Measurements from ENCODE around the gene MYO6. TPM values are rescaled to one million over a fixed set of nuclear protein-coding genes. Genes with fewer than 3 reads are reported as not detected.

MYO6 gene
- total RNA-seq, 1 experiment from 2014 or later = 44.1 TPM

DNA sequence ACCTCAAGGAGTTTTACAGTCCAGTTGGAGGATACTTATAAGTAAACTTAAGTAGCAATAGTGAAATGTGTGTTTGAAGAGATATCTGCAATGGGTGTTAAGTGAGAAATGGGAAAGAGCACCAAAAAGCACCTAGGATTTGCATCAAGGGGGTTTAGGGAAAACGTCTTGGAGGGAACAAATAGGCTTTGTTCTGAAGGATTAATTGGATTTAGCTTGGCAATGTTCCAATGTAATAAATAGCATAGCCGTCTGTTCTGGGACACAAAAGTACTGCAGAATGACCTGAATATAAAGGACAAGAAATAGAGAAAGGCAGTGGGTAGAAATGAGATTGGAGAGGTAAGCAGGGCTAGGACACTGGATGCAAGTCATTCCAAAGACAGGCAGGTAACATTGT, 2.8 kb upstream of the MYO6 start:
- H3K36me3 ChIP-seq (ENCODE audit: control insufficient read depth in 1 of 2, insufficient read depth in 2 of 2, low read length in 2 of 2) = no peaks in the 10 kb centered on the region
- ATAC-seq (no peak), DNase-seq (ENCODE audit: low read depth, low spot score) (no peak)
- no peak overlapping the region for H3K4me3 ChIP-seq (replicated peaks in 1 of 2; ENCODE audit: low read depth in 1 of 2, low read length in 2 of 2)
- ChIA-PET RAD21 (ENCODE audit: low non-redundant PET in 1 of 2, low total read pairs in 2 of 2, uncharacterized antibody in 2 of 2, unreplicated experiment in 2 of 2) (no interaction called here), CTCF (no interaction called here), POLR2A (no interaction called here)
- H3K4me1 ChIP-seq (ENCODE audit: control insufficient read depth in 1 of 2, insufficient read depth in 2 of 2, low read length in 2 of 2) = peaks cover 29 to 37% of the 10 kb centered on the region in 2 experiments
- BruUV-seq (replicated peaks) = no TSS peak
- TF ChIP-seq, protein P1, sequence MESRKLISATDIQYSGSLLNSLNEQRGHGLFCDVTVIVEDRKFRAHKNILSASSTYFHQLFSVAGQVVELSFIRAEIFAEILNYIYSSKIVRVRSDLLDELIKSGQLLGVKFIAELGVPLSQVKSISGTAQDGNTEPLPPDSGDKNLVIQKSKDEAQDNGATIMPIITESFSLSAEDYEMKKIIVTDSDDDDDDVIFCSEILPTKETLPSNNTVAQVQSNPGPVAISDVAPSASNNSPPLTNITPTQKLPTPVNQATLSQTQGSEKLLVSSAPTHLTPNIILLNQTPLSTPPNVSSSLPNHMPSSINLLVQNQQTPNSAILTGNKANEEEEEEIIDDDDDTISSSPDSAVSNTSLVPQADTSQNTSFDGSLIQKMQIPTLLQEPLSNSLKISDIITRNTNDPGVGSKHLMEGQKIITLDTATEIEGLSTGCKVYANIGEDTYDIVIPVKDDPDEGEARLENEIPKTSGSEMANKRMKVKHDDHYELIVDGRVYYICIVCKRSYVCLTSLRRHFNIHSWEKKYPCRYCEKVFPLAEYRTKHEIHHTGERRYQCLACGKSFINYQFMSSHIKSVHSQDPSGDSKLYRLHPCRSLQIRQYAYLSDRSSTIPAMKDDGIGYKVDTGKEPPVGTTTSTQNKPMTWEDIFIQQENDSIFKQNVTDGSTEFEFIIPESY (IDR thresholded peaks at IDR 0.05; ENCODE audit: extremely low read depth, insufficient replicate concordance, low read length) = no peak
- no peak for TF ChIP-seq POLR2A (IDR thresholded peaks at IDR 0.05; ENCODE audit: borderline replicate concordance, extremely low read depth, insufficient read depth, insufficient read length)
- no peak for TF ChIP-seq YY1 (IDR thresholded peaks at IDR 0.05; ENCODE audit: extremely low read depth, insufficient replicate concordance, low read depth, low read length)
- no peak for TF ChIP-seq ELF1 (IDR thresholded peaks at IDR 0.05; ENCODE audit: borderline replicate concordance, low read depth)
- TF ChIP-seq EZH2 (IDR thresholded peaks at IDR 0.05) = no peak
- TF ChIP-seq MAX (IDR thresholded peaks at IDR 0.05) = no peak
- TF ChIP-seq SRF (IDR thresholded peaks at IDR 0.05; ENCODE audit: low read depth) = no peak
- no peak for TF ChIP-seq ZNF274 (IDR thresholded peaks at IDR 0.05; ENCODE audit: low read depth, low read length)
- TF ChIP-seq ZFX (IDR thresholded peaks at IDR 0.05) = no peak
- TF ChIP-seq TCF7L2 (IDR thresholded peaks at IDR 0.05; ENCODE audit: borderline replicate concordance, extremely low read depth, insufficient read depth, insufficient read length) = no peak
- no peaks in the 10 kb centered on the region for H4K20me1 ChIP-seq (ENCODE audit: insufficient read depth)
- H3K9ac ChIP-seq (ENCODE audit: low read length) = no peak overlapping the region
- H3K4me2 ChIP-seq (ENCODE audit: low read length) = 0 out of 2 replicates have a peak overlapping the region, but pooled peaks have one; percentile 4
- H3K27ac ChIP-seq (ENCODE audit: low read depth, low read length) = no peak overlapping the region
- intact Hi-C loops (cut with micrococcal nuclease) = no loop called here
- no peak overlapping the region for H2AFZ ChIP-seq (ENCODE audit: low read depth, low read length, poor library complexity, severe bottlenecking)
- H3K9me2 ChIP-seq (ENCODE audit: insufficient read depth) = no peaks in the 10 kb centered on the region
- peaks cover 18% of the 10 kb centered on the region for H3K79me2 ChIP-seq (ENCODE audit: insufficient read depth, low read length)
- no peaks in the 10 kb centered on the region for H3K27me3 ChIP-seq (ENCODE audit: insufficient read depth, low read length)
- no peaks in the 10 kb centered on the region for H3K9me3 ChIP-seq (ENCODE audit: control insufficient read depth in 1 of 2, insufficient read depth in 1 of 2, low read depth in 1 of 2, low read length in 2 of 2)

Measured in HCT116 (cell line).